ENCODE measurements around the gene IGLL5. TPM values are rescaled to one million over a fixed set of nuclear protein-coding genes. Genes with fewer than 3 reads are reported as not detected.

The IGLL5 gene
- total RNA-seq, 4 donors from 2014 or later, result 1.1 to 35.5 (median 6.0) TPM; not detected in 1

DNA sequence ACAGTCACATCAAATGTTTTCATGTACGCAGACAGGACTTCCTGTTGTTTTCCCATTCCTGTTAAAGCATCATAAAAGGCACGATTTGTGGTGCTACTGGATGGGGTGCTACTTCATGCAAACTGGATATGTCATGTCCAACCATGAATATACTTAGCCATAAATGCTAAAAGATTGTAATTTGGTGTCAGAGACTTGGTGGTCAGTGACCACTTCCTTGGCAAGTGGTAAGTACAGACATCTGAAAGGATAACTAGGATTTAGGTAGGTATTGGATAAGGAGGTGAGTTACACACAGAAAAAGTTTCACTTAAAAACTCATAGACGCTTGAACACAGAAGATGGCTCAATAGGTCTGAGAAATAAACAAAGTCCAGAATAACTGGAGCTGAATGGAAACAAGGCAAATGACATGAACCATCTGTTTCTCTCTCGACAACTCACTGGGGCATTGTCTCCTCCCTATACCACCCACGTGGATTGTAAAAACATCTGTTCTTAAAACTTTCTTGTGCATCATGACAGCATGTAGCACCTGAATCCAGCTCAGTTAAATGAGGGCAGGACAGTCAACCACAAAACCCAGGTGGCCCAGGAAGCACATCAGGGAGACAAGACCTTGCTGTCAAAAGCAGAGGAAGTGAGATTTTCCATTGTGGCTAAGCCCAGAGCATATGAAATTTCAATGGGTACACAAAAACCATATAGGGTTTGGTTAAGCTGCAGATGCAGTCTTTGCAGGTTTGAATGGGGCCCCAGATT, 22.1 kb upstream of the IGLL5 start:
- Histone ChIP-seq H3K4me1 (peaks cover 0 to 15% (median 4%) of the 10 kb centered on the region in 4 donors), H3K36me3 (no peaks in the 10 kb centered on the region), H3K27me3 (no peaks in the 10 kb centered on the region), H3K4me3 (no peak overlapping the region), H3K9me3 (no peaks in the 10 kb centered on the region), H3K27ac (peak overlapping the region in 3 of 4 donors; percentile 17 to 42 (median 27))
- DNase-seq, result peak in 2 of 3 donors; percentile 79 to 84
- TF ChIP-seq POLR2A (IDR thresholded peaks at IDR 0.05), result no peak
- TF ChIP-seq, protein P1, sequence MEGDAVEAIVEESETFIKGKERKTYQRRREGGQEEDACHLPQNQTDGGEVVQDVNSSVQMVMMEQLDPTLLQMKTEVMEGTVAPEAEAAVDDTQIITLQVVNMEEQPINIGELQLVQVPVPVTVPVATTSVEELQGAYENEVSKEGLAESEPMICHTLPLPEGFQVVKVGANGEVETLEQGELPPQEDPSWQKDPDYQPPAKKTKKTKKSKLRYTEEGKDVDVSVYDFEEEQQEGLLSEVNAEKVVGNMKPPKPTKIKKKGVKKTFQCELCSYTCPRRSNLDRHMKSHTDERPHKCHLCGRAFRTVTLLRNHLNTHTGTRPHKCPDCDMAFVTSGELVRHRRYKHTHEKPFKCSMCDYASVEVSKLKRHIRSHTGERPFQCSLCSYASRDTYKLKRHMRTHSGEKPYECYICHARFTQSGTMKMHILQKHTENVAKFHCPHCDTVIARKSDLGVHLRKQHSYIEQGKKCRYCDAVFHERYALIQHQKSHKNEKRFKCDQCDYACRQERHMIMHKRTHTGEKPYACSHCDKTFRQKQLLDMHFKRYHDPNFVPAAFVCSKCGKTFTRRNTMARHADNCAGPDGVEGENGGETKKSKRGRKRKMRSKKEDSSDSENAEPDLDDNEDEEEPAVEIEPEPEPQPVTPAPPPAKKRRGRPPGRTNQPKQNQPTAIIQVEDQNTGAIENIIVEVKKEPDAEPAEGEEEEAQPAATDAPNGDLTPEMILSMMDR (IDR thresholded peaks at IDR 0.05), result no peak

GRCh38 chr22:22866381-22867111, 21.1 kb upstream of the IGLL5 start:
- DNase-seq, result no peak
- H3K27ac ChIP-seq, result peak overlapping the region in 3 of 4 donors; percentile 17 to 46 (median 27)
- peaks cover 0 to 15% (median 4%) of the 10 kb centered on the region in 4 donors for H3K4me1 ChIP-seq
- no peaks in the 10 kb centered on the region for H3K9me3 ChIP-seq
- no peak for TF ChIP-seq POLR2A (IDR thresholded peaks at IDR 0.05)
- TF ChIP-seq, protein P1 (IDR thresholded peaks at IDR 0.05), result no peak
- no peaks in the 10 kb centered on the region for H3K27me3 ChIP-seq
- no peak overlapping the region for H3K4me3 ChIP-seq
- H3K36me3 ChIP-seq, result no peaks in the 10 kb centered on the region

DNA sequence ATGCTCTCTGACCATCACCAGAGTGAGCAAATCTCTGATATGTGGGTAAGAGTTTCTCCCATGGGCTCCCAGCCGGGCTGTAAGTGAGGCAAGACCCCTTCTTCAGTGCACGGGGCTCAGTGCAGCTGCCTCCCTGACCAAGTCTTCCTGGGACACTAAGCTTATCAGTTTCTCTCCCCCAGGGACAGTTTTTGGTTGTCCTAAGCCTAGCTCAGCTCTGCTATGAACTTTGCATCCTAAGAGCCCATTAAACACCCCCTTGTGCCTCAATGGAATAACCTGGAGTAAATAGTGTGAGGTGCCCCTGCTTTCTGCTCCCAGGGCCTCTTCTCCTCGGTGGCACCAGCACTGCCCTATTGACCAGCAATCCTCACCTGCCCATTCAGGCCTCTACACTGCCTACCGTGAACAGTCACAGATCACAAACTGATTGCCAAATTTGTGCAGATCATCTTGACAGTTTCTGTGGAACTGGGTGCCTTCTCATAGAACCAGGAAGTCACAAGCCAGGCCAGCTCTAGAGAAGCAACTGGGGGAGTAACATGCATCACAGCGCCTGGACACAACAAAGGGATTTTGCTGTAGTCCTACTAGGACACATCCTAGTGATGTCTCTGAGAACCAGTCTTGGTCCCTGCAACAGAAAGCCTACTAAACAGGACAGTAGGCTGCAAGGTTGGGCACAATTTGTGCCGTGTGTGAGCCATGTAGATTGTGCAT, 19.5 kb upstream of the IGLL5 start:
- H3K27ac ChIP-seq, result no peak overlapping the region
- H3K4me3 ChIP-seq, result no peak overlapping the region
- no peak for DNase-seq
- H3K27me3 ChIP-seq, result no peaks in the 10 kb centered on the region
- TF ChIP-seq, protein P1 (IDR thresholded peaks at IDR 0.05), result no peak
- TF ChIP-seq POLR2A (IDR thresholded peaks at IDR 0.05), result no peak
- H3K36me3 ChIP-seq, result no peaks in the 10 kb centered on the region
- peaks cover 0 to 15% (median 4%) of the 10 kb centered on the region in 4 donors for H3K4me1 ChIP-seq
- H3K9me3 ChIP-seq, result no peaks in the 10 kb centered on the region

DNA sequence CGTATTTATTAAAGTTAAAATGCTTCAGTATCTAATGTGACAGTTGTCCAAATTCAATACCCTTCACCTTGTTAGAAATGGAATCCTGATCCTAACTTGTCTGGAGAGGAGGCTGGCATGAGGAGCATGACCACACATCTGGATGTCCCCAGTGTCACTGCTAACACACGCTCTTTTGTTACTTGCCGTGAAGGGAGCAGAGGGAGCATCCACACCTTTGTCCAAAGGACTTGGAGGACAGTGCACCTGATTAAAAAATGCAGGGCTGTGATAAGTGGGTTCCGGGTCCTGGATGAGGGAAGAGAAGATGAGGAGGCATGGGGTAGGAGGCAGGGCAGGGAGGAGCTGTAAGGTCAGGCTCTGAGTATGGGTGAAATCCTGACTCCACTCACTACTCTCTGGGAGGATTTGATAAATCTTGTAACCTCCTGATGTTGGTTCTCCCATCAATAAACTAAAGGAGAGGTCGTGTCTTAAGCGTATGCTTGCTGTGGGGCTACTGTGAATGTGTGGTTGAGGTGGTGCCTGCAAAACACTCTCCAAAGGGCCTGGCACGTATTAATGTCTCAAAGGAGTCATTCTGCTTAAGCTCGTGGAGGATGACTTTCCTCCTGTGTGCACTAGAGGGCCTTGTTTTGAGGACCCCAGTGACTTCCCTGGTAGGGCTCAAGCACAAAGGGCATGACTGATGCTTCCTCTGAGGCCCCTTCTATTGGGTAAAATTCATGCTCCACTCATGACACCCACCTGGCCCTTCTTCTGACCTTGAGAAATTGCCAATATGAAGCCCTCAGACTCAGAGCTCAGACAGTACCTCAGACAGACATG, 16.8 kb upstream of the IGLL5 start:
- H3K9me3 ChIP-seq, result peaks cover 0 to 5% (median 0%) of the 10 kb centered on the region in 4 donors
- no peaks in the 10 kb centered on the region for H3K36me3 ChIP-seq
- no peaks in the 10 kb centered on the region for H3K27me3 ChIP-seq
- no peak overlapping the region for H3K27ac ChIP-seq
- no peak overlapping the region for H3K4me3 ChIP-seq
- H3K4me1 ChIP-seq, result peaks cover 0 to 14% (median 0%) of the 10 kb centered on the region in 4 donors
- no peak for DNase-seq
- TF ChIP-seq POLR2A (IDR thresholded peaks at IDR 0.05), result no peak
- TF ChIP-seq, protein P1 (IDR thresholded peaks at IDR 0.05), result no peak

Measured in Peyer's patch (tissue), 4 donors.